Neuronal stem cell (in vitro differentiated cells): ENCODE measurements around the gene MED6. TPM values are rescaled to one million over a fixed set of nuclear protein-coding genes. Genes with fewer than 3 reads are reported as not detected.

Source experiments
- small RNA-seq: library from polyadenylated mRNA; stranded (forward); fragments of <200 nt; extraction: miRNeasy Mini kit (QIAGEN cat#:217004); gene quantifications from one replicate; pipeline ENCODE3, GENCODE V24; 2013; ENCODE audit not compliant: insufficient read depth

MED6 gene

Small RNA genes within 50 kb of the gene (small RNA-seq; reads per million reads assigned to genes)
- gene RN7SL77P = not detected
